Spleen (tissue), 11 donors: Measurements from ENCODE around the gene PBRM1. TPM values are rescaled to one million over a fixed set of nuclear protein-coding genes. Genes with fewer than 3 reads are reported as not detected.

Source experiments
- DNase-seq: peaks from one replicate; pipeline ENCODE4 v3.0.0-alpha.2; 2020
- H3K27ac ChIP-seq, 8 donors: fragments of 200-600 bp; sonication (generic) in 7 of 8; 1 replicate in 4 of 8; 2 replicates in 4 of 8; pipeline versions ENCODE4 v1.5.0 to v1.8.0; 2016 to 2021; ENCODE audit warnings: inconsistent platforms in 4 of 8, mild to moderate bottlenecking in 4 of 8, moderate library complexity in 1 of 8
- H3K27me3 ChIP-seq, 7 donors: fragments of 200-600 bp; sonication (generic) in 6 of 7; replicated peaks in 1 of 7; 1 replicate in 4 of 7; 2 replicates in 3 of 7; pipeline versions ENCODE4 v1.5.0 to v1.8.0; 2016 to 2021; ENCODE audit warnings: inconsistent platforms in 3 of 7, mild to moderate bottlenecking in 1 of 7
- H3K36me3 ChIP-seq, 6 donors: fragments of 200-600 bp; sonication (generic) in 5 of 6; 1 replicate in 4 of 6; 2 replicates in 2 of 6; pipeline versions ENCODE4 v1.5.0 to v1.8.0; 2016 to 2021; ENCODE audit warnings: inconsistent platforms in 2 of 6
- H3K4me1 ChIP-seq, 6 donors: fragments of 200-600 bp; sonication (generic) in 5 of 6; 1 replicate in 3 of 6; 2 replicates in 3 of 6; pipeline versions ENCODE4 v1.5.0 to v1.8.0; 2016 to 2021; ENCODE audit warnings: inconsistent platforms in 3 of 6
- H3K4me3 ChIP-seq, 8 donors: fragments of 200-600 bp; sonication (generic) in 7 of 8; 1 replicate in 4 of 8; 2 replicates in 4 of 8; pipeline versions ENCODE4 v1.5.0 to v1.8.0; 2016 to 2021; ENCODE audit warnings: inconsistent platforms in 4 of 8, mild to moderate bottlenecking in 4 of 8, moderate library complexity in 2 of 8
- H3K9me3 ChIP-seq, 8 donors: fragments of 200-600 bp; sonication (generic) in 7 of 8; 1 replicate in 4 of 8; 2 replicates in 4 of 8; pipeline versions ENCODE4 v1.5.0 to v1.8.0; 2016 to 2021; ENCODE audit warnings: inconsistent platforms in 4 of 8
- POLR2A ChIP-seq, 3 donors: fragments of 450-650 bp; IDR thresholded peaks; one replicate each; pipeline ENCODE4 v1.5.1; 2017; ENCODE audit warnings: antibody characterized with exemption in 3 of 3, mild to moderate bottlenecking in 1 of 3
- POLR2AphosphoS5 ChIP-seq, 3 donors: sonication (generic); formaldehyde crosslinking; IDR thresholded peaks; one replicate each; pipeline ENCODE4 v1.5.1; 2017; ENCODE audit warnings: antibody characterized with exemption in 3 of 3
- WGBS, 5 donors: extraction: QIAGEN DNeasy Blood & Tissue Kit in 3 of 5; methylation state at CpG; one replicate each; pipeline versions ENCODE4 v1.1.5 to v1.1.7; 2013 to 2018; 5-methylcytosine and 5-hydroxymethylcytosine counted together
- intact Hi-C: fragments of 100-400 bp; cut with DNase I; formaldehyde crosslinking; loops from one replicate; pipeline ENCODE4 v1.15.0; 2023; ENCODE audit warnings: low total_unique reads
- polyA plus RNA-seq, 3 donors: library from polyadenylated mRNA; stranded (reverse); fragments of 200-250 nt; gene quantifications; one replicate each; pipeline ENCODE4 v1.2.1, GENCODE V29; 2013
- total RNA-seq, 7 donors: library from RNA; depleted of rRNA in 3 of 7; stranded (reverse); fragments of >200 nt in 3 of 7; fragmentation: NEBNext Ultra II Directional in 4 of 7; extraction: Animal tissue kit (Norgen Biotek cat#: 25700) in 4 of 7; gene quantifications; one replicate each; pipeline versions ENCODE4 v1.1.0 to v1.2.1, GENCODE V29; 2016 to 2021
- TF ChIP-seq, protein P1 (sequence below), 11 experiments: fragments of 200-600 bp in 7 of 11; fragments of 450-650 bp in 4 of 11; sonication (generic) in 4 of 11; IDR thresholded peaks in 8 of 11; conservative IDR thresholded peaks in 3 of 11; 1 replicate in 7 of 11; 2 replicates in 4 of 11; pipeline versions ENCODE4 v1.4.0 to v1.8.0; 2016 to 2021; ENCODE audit warnings: antibody characterized with exemption in 11 of 11, inconsistent platforms in 4 of 11, mild to moderate bottlenecking in 1 of 11
- donor health status: healthy with polysubstance abuse.
- donor health status: DM: no; HTN: no; CAD: no; lungs with moderate emphysema.
- donor health status: DM: no; HTN: no; CAD: no.
- donor health status: Bipolar disorder and iron deficiency.
- donor health status: healthy.
- donor health status: DM: no; HTN: no; CAD: no.
- donor health status: DM: yes; HTN: yes; CAD: no.

PBRM1 gene
- total and polyA plus RNA-seq, 10 donors: 5.7 to 125 (median 69.5) TPM

DNA sequence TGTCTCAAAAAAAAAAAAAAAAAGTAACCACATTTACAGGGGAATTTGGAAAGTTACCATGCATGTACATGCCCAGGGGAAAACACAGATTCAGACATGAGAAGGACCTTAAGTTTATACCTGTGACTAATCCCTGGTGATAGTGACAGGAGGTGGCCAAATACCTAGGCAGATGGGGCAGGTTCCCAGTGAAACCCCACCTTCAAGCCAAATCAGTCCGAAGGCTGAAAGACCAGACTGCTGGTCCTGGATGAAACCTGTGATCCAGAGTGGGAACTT is 36.0 kb upstream of the PBRM1 start:
- peak overlapping the region in 6 of 8 donors; percentile 35 to 80 (median 66) for H3K27ac ChIP-seq
- no peaks in the 10 kb centered on the region for H3K27me3 ChIP-seq
- peaks cover 0 to 18% (median 10%) of the 10 kb centered on the region in 8 donors for H3K9me3 ChIP-seq
- no peak for DNase-seq
- TF ChIP-seq, protein P1, sequence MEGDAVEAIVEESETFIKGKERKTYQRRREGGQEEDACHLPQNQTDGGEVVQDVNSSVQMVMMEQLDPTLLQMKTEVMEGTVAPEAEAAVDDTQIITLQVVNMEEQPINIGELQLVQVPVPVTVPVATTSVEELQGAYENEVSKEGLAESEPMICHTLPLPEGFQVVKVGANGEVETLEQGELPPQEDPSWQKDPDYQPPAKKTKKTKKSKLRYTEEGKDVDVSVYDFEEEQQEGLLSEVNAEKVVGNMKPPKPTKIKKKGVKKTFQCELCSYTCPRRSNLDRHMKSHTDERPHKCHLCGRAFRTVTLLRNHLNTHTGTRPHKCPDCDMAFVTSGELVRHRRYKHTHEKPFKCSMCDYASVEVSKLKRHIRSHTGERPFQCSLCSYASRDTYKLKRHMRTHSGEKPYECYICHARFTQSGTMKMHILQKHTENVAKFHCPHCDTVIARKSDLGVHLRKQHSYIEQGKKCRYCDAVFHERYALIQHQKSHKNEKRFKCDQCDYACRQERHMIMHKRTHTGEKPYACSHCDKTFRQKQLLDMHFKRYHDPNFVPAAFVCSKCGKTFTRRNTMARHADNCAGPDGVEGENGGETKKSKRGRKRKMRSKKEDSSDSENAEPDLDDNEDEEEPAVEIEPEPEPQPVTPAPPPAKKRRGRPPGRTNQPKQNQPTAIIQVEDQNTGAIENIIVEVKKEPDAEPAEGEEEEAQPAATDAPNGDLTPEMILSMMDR (IDR thresholded peaks at IDR 0.05 in 8 of 11, conservative IDR thresholded peaks at IDR 0.05 in 3 of 11): no peak
- TF ChIP-seq POLR2A (IDR thresholded peaks at IDR 0.05): no peak
- no peak for TF ChIP-seq POLR2AphosphoS5 (IDR thresholded peaks at IDR 0.05)
- WGBS, 5 donors: 78 to 100% (median 88%) methylated on average over 1 of the region's 1 CpG
- H3K4me1 ChIP-seq: peaks cover 0 to 31% (median 19%) of the 10 kb centered on the region in 6 donors
- intact Hi-C loops: no loop called here
- H3K4me3 ChIP-seq: no peak overlapping the region
- peaks cover 0 to 29% (median 3%) of the 10 kb centered on the region in 6 donors for H3K36me3 ChIP-seq

DNA sequence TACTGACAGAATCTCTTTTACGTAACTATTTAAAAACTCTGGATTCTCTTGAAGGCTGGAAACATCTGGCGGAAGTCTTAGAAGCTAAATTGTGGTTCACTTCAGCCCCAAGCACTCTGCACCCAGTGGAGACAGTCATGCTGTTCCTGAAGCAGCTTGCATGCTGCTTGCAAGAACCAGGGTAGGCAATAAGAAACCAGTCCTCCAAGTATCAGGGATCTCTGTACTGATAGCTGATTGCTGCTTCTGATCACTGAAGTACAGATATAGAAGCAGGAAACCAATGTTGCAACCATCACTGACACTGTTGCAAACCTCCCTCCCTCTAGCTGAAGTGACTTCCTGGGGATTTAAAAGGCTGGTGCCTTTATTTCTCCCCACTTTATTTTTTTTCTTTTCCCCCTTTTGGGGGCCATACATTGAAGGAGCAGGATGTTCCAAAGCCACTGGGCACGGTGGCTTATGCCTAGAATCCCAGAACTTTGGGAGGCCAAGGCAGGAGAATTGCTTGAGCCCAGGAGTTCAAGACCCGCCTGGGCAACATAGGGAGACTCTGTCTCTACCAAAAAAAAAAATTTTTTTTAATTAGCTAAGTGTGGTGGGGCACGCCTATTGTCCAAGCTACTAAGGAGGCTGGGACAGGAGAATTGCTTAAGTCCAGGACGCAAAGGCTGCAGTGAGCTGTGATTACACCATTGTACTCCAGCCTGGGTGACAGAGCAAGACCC is 35.5 kb upstream of the PBRM1 start:
- peak overlapping the region in 7 of 8 donors; percentile 35 to 80 (median 65) for H3K27ac ChIP-seq
- intact Hi-C loops: no loop called here
- H3K4me1 ChIP-seq: peaks cover 0 to 31% (median 19%) of the 10 kb centered on the region in 6 donors
- H3K27me3 ChIP-seq: no peaks in the 10 kb centered on the region
- WGBS, 5 donors: 44 to 71% (median 51%) methylated on average over 6 of the region's 6 CpGs
- H3K4me3 ChIP-seq: peak overlapping the region in 1 of 8 donors; percentile 17
- peaks cover 0 to 18% (median 10%) of the 10 kb centered on the region in 8 donors for H3K9me3 ChIP-seq
- no peak for DNase-seq
- TF ChIP-seq, protein P1 (IDR thresholded peaks at IDR 0.05 in 8 of 11, conservative IDR thresholded peaks at IDR 0.05 in 3 of 11): no peak
- TF ChIP-seq POLR2AphosphoS5 (IDR thresholded peaks at IDR 0.05) (no peak), POLR2A (IDR thresholded peaks at IDR 0.05) (no peak)
- H3K36me3 ChIP-seq: peaks cover 0 to 29% (median 3%) of the 10 kb centered on the region in 6 donors

DNA sequence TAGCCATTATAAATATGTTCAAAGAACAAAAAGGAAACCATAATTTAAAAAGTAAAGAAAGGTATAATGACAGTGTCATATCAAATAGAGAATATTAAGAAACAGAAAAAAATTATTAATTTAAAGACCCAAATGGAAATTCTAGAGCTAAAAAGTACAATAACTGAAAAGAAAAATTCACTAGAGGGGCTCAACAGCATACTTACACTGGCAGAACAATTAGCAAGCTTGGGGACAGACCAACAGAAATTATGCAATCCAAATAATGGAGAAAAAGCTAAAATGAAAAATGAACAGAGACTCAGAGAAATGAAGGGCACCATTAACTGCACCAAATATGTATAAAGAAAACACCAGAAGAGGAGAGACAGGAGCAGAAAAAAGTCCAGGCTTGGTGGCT is 33.9 kb upstream of the PBRM1 start:
- Histone ChIP-seq H3K36me3 (peaks cover 0 to 29% (median 3%) of the 10 kb centered on the region in 6 donors), H3K27ac (peak overlapping the region in 2 of 8 donors; percentile 65 to 71), H3K27me3 (no peaks in the 10 kb centered on the region), H3K4me1 (peaks cover 0 to 31% (median 19%) of the 10 kb centered on the region in 6 donors), H3K9me3 (peaks cover 0 to 18% (median 10%) of the 10 kb centered on the region in 8 donors), H3K4me3 (no peak overlapping the region)
- TF ChIP-seq, protein P1 (IDR thresholded peaks at IDR 0.05 in 8 of 11, conservative IDR thresholded peaks at IDR 0.05 in 3 of 11): no peak
- TF ChIP-seq POLR2A (IDR thresholded peaks at IDR 0.05) (no peak), POLR2AphosphoS5 (IDR thresholded peaks at IDR 0.05) (no peak)
- intact Hi-C loops: no loop called here
- DNase-seq: no peak

DNA sequence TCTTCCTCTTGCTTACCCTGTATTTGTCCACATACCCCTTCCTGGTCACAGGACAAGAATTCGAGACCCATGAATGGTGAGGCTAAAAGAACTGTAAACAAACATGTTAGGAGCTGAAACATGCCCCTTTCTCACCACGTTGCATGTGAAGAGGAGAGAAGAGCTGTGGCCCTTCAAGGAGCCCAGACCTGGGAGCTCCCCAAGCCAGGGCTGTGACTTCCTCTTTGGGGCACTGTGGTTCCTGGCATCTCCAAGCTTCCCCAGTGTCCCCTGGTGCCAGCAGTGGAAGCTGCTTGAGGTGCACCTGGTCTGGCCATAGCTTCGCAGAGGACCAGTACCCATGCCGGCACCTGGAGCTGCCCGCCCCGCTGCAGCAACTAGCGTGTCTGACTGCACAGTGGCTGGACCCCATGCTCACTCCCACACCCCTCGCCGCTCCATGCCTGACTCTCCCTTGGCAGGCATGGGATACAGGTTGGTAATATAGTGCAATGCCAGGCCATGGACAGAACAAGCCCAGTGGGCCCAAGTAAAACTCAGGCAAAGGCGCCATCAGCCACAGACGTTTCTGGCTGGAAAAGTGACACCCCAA is 30.1 kb upstream of the PBRM1 start:
- Histone ChIP-seq H3K4me3 (no peak overlapping the region), H3K27ac (no peak overlapping the region), H3K4me1 (peaks cover 0 to 17% (median 9%) of the 10 kb centered on the region in 6 donors), H3K27me3 (no peaks in the 10 kb centered on the region), H3K36me3 (peaks cover 0 to 36% (median 3%) of the 10 kb centered on the region in 6 donors), H3K9me3 (peaks cover 0 to 18% (median 10%) of the 10 kb centered on the region in 8 donors)
- DNase-seq: no peak
- intact Hi-C loops: no loop called here
- TF ChIP-seq, protein P1 (IDR thresholded peaks at IDR 0.05 in 8 of 11, conservative IDR thresholded peaks at IDR 0.05 in 3 of 11): no peak
- TF ChIP-seq POLR2A (IDR thresholded peaks at IDR 0.05) (no peak), POLR2AphosphoS5 (IDR thresholded peaks at IDR 0.05) (no peak)
- 86 to 91% (median 91%) methylated on average over 11 of the region's 11 CpGs for WGBS, 5 donors
